Measurements from ENCODE around the gene TUBA4B. TPM values are rescaled to one million over a fixed set of nuclear protein-coding genes. Genes with fewer than 3 reads are reported as not detected.
A peak's percentile ranks its signal among the peaks of the same experiment; 100 is the strongest.
"Not testable (repeated sequence)": the region's sequence is repeated elsewhere in the genome, so short reads cannot be mapped to it uniquely, and the experiment has no call there.

The TUBA4B gene
- total RNA-seq, 1 donor from 2014 or later: not detected

DNA sequence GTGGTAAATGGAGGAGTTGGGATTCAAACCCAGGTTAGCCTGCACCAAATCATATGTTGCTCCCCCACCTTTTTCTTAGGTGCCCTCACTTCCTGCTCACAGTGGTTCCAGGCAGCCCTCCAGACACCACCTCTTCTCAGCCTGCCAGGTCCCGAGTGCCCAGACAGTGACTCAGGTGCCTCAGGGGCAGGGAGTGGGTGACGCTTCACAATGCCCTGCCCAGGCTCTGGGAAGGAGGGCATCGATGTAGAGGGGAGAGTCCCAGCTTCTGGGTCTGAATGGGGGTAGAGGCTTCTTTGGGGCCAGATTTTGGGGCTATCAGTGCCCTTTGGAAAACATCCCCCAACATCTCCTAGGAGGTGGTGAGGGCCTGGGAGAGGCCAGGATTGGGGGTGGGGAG, 20.9 kb downstream of the TUBA4B start:
- DNase-seq (ENCODE audit: low read depth in 2 of 2): no peak

DNA sequence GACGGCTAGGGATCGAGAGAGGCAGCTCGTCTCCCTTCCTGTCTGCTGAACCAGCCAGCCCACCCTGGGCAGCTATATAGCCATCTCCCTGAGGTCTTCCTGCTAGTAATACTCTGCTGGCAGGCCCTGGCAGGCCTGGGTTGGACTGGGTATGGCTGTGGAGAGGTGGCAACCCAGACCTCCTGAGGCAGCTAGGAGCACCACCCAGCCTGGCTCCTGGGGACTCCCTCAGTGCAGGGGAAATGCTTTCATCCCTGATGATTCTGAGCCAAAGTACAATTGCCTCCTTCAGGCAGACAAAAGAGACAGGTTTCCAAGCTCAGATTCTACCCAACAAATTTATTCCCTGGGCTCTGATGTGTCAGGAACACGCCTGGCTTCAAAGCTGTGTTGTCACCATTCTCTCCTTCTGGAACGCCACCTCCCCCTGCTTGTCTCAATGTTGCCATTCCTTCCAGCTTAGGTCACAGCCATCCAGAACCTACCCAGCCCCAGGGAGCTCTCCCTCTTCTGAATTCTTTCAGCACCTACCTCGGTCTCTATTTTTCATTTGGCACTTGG, 21.4 kb downstream of the TUBA4B start:
- peak in 1 of 2 donors; percentile 29 for DNase-seq (ENCODE audit: low read depth in 2 of 2)

DNA sequence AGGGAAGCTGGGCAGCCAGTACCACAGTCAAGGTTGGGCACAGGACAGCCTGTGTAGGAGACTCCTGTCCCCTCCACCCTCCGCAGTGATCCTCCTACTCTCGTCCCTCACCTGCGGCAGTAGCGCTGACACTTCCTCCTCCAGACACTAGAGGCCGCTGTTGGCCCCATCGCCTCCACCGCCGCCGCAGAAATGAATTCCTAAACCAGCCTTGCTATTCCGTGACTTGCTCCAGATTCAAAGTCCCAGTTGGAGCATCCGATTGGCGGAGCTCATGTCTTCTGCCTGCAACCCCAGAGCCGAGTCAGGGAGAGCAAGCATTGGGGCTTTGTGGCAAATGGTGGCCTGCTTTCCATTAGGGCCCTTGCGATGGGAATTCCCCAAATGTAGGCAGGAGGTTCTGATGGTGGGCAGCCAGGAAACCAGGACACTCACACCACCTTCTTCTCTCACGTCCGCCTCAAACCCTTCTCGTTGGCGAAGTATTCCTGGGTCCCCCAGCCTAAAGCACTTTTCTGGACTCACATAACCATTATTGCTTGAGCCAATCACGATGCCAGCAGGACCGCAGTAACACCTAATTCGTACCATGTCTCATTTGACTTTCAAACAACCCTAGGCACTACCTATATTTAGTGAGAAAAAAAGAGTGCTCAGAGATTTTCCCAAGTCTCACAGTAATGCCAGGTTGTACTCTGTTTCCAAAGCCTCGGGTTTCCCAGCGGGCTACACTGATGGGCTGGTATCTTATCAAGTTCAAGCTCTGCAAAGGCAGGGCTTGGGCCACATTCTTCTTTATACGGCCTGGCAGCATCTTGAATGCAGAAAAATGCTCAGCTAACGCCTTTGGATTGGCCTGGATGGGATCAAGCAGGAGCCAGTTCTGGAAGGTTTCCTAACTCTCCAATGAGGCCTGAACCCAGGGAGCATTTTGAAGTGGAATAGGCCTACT, 24.9 kb downstream of the TUBA4B start:
- DNase-seq (ENCODE audit: low read depth in 2 of 2): peak; percentile 67 to 68

DNA sequence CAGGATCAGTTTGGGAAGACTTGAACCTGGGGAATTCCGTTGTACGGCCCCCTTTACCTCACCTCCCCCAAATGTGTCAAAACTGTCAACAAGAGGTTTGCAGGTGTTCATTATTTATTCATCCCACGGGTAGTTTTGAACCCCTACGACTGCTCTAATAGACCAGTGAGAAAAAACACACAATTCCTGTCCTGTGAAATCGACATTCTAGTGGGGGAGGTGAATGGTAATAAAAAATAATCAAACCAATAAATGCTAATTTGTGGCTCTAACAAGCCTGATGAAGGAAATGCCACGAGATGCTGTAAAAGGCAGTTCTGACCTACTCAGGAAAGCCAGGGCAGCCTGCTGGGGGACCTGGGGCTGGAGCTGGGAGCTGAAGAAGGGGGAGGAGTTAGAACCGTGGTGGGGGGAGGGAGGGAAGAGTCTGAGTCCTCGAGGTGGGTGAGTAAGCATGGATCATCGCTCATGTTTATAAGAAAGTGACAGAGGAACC, 25.7 kb downstream of the TUBA4B start:
- no peak for DNase-seq (ENCODE audit: low read depth in 2 of 2)

DNA sequence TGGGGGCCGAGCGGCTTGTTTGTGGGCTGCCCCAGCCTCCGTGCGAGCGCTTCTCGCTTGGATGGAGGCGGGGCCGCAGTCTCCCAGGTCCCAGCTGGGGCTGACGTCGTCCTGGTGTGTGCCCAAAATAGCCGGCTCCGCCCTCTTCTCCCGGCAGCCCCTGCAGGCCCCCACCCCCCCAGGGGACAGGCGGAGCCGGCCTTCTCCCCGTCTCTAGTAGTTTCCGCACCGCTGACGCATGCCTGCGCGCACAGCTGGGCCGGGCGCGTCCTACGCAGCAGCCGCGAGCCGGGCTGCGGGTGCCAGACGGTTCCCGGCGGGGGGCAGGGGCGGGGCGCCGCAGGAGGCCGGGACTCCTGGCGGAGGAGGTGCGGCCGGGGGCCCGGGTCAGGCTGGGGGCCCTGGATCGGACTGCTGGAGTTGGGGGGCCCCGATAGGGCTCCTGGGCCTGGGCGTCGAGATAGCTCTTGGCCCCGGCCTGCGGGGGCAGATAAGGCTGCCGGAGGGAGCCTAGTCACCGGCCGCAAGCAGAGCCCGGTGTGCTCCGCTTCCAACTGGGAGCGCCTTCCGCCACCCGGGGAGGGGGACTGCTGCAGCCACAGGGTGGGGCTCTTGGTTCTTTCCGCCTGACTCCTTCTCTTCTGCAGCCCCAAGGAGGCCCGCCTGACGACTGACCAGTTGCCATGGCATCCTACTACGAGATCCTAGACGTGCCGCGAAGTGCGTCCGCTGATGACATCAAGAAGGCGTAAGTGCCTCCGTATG, 26.3 kb downstream of the TUBA4B start, which contains the start of gene DNAJB2:
TSS of gene DNAJB2 (plus strand) at position 216 of the 765 bp plus-strand sequence. CDS start at position 684, 468 bp downstream.
- peak; percentile 98 to 99 for DNase-seq (ENCODE audit: low read depth in 2 of 2)

GRCh38 chr2:219279916-219280516, 27.0 kb downstream of the TUBA4B start:
- DNase-seq (ENCODE audit: low read depth in 2 of 2): no peak

DNA sequence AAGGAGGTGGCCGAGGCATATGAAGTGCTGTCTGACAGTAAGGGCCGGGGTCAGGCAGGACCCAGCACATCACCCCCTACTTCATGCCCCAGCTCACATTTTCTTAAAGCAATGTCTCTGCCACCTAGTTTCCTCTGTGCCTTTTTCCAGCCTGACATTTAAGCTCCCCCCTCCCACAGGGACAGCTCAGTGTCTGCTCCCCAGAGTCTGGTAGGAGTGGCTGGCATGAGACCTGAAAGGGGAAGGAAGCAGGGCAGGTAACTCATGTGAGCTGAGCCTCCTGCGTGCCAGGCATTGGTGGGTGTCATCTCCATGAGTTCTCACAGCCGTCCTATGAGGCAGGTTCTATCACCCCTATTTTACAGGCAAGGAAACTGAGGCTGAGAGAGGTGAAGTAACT, 27.6 kb downstream of the TUBA4B start:
- no peak for DNase-seq (ENCODE audit: low read depth in 2 of 2)

DNA sequence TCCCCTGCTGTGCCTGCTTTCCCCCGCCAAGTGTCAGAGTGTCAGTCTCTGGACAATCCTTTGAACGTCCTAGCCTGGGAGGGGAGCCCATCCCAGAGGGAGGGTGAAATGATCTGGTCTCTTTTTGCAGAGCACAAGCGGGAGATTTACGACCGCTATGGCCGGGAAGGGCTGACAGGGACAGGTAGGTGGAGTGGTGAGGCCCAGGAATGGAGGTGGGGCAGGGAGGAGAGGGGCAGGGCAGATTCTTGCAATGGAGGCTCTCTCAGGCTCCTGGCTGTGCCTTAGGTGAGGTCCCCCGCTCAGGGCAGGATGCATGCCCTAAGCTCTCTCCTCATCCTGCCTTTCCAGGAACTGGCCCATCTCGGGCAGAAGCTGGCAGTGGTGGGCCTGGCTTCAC, 28.5 kb downstream of the TUBA4B start:
- no peak for DNase-seq (ENCODE audit: low read depth in 2 of 2)

- no peak for DNase-seq (ENCODE audit: low read depth in 2 of 2)
These were observed 29.3 kb downstream of the TUBA4B start for GRCh38 chr2:219282375-219282774.

GRCh38 chr2:219282943-219283581, 30.0 kb downstream of the TUBA4B start:
- no peak for DNase-seq (ENCODE audit: low read depth in 2 of 2)

DNA sequence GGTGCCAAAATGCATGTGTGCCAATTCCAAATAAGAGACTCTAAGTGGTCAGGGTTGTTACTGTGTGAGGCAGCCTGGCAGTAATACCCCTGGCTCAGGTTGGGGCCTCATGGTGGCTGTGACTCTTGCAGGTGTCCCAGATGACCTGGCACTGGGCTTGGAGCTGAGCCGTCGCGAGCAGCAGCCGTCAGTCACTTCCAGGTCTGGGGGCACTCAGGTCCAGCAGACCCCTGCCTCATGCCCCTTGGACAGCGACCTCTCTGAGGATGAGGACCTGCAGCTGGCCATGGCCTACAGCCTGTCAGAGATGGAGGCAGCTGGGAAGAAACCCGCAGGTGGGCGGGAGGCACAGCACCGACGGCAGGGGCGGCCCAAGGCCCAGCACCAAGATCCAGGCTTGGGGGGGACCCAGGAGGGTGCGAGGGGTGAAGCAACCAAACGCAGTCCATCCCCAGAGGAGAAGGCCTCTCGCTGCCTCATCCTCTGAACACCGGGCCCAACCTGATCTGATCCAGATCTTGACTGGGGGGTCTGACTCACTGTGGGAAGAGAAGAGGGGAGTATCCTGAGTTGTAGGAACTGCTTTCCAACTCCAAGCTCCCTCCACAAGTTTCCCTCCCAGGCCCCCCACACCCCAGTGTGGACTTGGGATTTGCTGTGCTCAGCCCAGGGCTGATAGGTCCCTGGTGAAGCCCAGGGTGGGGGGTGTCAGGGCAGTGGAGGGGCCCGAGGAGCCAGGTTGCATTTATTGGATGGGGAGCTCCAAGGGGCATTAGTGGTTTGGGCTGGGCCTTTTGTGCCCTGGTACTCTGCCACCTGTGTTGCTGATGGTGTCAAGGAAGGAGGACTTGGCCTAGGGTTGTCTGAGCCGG, 31.7 kb downstream of the TUBA4B start:
- no peak for DNase-seq (ENCODE audit: low read depth in 2 of 2)

DNA sequence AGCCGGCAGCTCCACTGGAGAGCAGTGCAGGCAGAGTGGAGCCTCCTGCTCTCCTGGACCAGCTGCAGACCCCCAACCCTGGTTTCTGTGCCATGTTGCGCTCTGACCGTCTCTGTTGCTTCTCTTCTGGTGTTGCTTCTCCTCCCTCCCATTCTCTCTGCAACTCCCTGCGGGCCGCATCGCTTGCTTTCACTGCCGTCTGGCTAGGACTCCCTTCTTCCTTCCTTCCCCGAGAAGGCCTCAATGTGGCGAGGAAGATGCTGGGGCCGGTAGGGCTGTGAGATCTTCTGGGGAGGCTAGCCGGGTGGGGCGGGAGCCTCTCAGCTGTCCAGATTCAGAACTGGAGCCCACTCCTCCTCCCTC, 32.3 kb downstream of the TUBA4B start:
- no peak for DNase-seq (ENCODE audit: low read depth in 2 of 2)

- no peak for DNase-seq (ENCODE audit: low read depth in 2 of 2)
These were observed 32.9 kb downstream of the TUBA4B start for GRCh38 chr2:219285894-219286425.

DNA sequence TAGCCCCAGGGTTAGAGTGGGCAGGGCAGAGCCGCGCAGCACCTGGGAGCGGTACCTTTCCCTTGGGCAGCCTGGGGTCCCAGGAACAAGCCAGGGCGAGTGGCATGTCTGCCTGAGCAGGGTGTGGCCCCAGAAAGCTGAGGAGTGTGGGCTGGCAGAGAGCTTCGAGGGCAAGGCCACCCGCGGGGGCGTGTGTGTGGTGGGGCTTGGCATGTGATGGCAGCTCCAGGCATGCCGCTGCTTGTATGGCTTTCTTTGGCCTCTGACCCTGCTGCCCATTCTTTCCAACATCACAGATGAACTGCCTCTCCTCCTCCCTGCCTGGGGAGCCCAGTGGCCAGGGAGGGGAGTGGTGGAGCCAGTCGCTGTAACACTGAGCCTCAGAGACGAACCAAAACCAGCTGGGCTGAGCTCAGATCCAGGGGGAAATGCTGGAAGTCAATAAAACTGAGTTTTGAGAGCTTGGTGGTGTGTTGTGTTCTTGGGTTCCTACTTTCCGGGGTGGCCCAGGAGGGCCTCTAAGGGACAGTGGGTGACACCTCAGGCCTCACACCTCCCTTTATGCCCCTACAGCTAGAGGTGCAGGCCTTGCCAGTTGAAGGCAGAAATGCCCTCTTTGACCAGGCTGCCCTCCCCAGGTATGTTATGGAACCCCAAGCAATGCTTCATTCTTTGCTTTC, 33.5 kb downstream of the TUBA4B start:
- DNase-seq (ENCODE audit: low read depth in 2 of 2): no peak

- DNase-seq (ENCODE audit: low read depth in 2 of 2): not testable (repeated sequence)
These were observed 34.0 kb downstream of the TUBA4B start for GRCh38 chr2:219287116-219287440.

- no peak for DNase-seq (ENCODE audit: low read depth in 2 of 2)
These were observed 34.7 kb downstream of the TUBA4B start for GRCh38 chr2:219287580-219288265.

- DNase-seq (ENCODE audit: low read depth in 2 of 2): no peak
These were observed 36.1 kb downstream of the TUBA4B start for GRCh38 chr2:219289195-219289536.

GRCh38 chr2:219289537-219290361, 36.7 kb downstream of the TUBA4B start:
- peak; percentile 38 to 39 for DNase-seq (ENCODE audit: low read depth in 2 of 2)
